Measurements from ENCODE around the gene AAMP. TPM values are rescaled to one million over a fixed set of nuclear protein-coding genes. Genes with fewer than 3 reads are reported as not detected.
A peak's percentile ranks its signal among the peaks of the same experiment; 100 is the strongest.

Gene AAMP
- total RNA-seq, 1 experiment from 2014 or later = 125 TPM

GRCh38 chr2:218269900-218270720, at the start of gene AAMP, which contains the start of gene PNKD (continued):
- TF ChIP-seq ARID4B (CRISPR knock-in tag; IDR thresholded peaks at IDR 0.05; ENCODE audit: borderline replicate concordance) (0 out of 2 replicates have a peak, but pooled peaks have one; percentile 40), SP1 (CRISPR knock-in tag; conservative IDR thresholded peaks at IDR 0.05) (peak; percentile 97), RORB (CRISPR knock-in tag; IDR thresholded peaks at IDR 0.05) (no peak), ATF3 (CRISPR knock-in tag; conservative IDR thresholded peaks at IDR 0.05) (no peak), ZNF281 (CRISPR knock-in tag; IDR thresholded peaks at IDR 0.05) (0 out of 2 replicates have a peak, but pooled peaks have one; percentile 1), NFYB (CRISPR knock-in tag; conservative IDR thresholded peaks at IDR 0.05; ENCODE audit: low read depth) (peak; percentile 95), KAT7 (CRISPR knock-in tag; IDR thresholded peaks at IDR 0.05; ENCODE audit: borderline replicate concordance) (0 out of 2 replicates have a peak, but pooled peaks have one; percentile 8), FOXK1 (CRISPR knock-in tag; IDR thresholded peaks at IDR 0.05) (peak; percentile 87), TCF7 (CRISPR knock-in tag; IDR thresholded peaks at IDR 0.05; ENCODE audit: low read depth) (no peak), USF2 (CRISPR knock-in tag; IDR thresholded peaks at IDR 0.05) (peak; percentile 78), HMGXB4 (CRISPR knock-in tag; IDR thresholded peaks at IDR 0.05) (no peak; the same call in 1 of the 2 replicates), SMAD4 (CRISPR knock-in tag; IDR thresholded peaks at IDR 0.05) (no peak), AR (CRISPR knock-in tag; IDR thresholded peaks at IDR 0.05) (no peak), OVOL2 (CRISPR knock-in tag; IDR thresholded peaks at IDR 0.05; ENCODE audit: borderline replicate concordance) (no peak)
